Erythroblast (primary cell): ENCODE measurements around the gene PIK3R3.

Experiments
- GATA1 ChIP-seq: IDR thresholded peaks from 2 replicates; pipeline ENCODE4 v1.6.1; 2011; ENCODE audit warnings: low read depth, mild to moderate bottlenecking, control low read depth, low read length, moderate library complexity
- POLR2A ChIP-seq: IDR thresholded peaks from 2 replicates; pipeline ENCODE4 v1.6.1; 2011; ENCODE audit warnings: mild to moderate bottlenecking, low read length

GRCh38 chr1:46172321-46172720 lies 39.9 kb upstream of the PIK3R3 start:
- TF ChIP-seq POLR2A (no peak), GATA1 (no peak)
